ENCODE measurements around the gene UGP2. TPM values are rescaled to one million over a fixed set of nuclear protein-coding genes. Genes with fewer than 3 reads are reported as not detected.
A peak's percentile ranks its signal among the peaks of the same experiment; 100 is the strongest.

Gene UGP2
- total and polyA plus RNA-seq, 10 of the 15 experiments (the other 5 are each of a cell fraction or from before 2014, with no cell fraction given): 40.8 to 98.3 (median 76.1) TPM

DNA sequence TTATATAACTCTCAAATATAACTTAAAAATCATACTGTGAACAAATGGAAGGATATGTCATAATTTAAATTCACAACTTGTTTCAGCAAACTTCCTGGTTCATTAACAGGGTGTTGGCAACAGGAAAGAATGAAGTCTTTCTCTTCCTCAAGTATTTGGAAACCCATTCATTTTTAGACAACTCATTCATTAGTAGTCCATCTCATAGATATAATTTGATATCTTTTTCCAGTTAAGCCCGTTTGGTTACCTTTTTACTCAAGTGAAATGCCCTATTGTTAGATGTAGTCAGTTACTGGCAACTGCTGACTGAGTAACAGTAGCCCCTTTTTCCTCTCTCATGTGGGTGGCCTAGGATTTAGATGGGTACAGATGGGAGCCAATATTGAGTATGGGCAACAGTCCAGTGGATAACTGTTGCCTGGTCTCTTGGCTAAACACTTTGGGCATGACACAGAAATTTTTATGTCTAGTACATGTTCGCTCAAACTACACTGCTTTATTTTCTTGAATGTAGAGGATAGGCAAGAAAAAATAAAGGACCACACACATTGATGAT is 4.6 kb upstream of the UGP2 start (continued):
- TF ChIP-seq BRCA1 (IDR thresholded peaks at IDR 0.05; ENCODE audit: low read depth, low read length): no peak

DNA sequence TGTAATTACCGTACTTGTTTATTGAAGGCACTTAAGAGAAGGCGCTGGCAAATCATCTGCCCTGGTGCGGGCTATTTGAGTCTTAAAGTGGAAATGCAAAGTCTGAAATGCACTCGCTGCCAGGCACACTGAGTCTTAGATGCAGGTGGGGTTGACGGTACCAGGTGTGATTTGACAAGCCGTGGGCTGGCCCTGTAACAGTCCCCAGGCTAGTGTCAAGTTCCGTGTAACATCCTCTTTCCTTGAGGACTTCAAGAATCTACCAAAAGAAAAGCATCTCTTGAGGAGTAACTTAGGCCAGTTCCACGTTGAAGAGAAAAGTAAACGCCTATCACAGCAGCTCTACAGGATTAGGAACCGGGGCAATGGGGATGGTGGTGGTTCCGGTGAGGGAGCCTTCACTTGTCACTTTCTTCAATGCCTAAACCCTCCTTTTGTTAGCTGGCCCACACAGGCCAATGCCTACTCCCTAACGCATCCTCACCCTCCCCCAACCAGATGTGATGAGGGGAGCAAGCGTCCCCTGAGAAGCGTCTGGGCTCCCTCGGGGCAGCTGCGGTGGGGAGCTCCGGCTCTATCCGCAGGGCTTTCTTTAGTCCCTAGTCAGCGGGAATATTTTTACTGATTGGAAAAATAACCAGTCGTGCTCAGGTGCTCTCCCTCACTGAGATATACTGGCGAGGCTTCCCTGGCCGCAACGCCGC is 1.5 kb upstream of the UGP2 start:
- no peak for DNase-seq (ENCODE audit: low read depth, low spot score)
- BruUV-seq (replicated peaks): TSS peak; percentile 76
- intact Hi-C loops (cut with micrococcal nuclease; ENCODE audit: unreplicated experiment): loop anchor here (5.0 kb wide), 1 partner anchor 253 kb away; the partner anchor contains the start of genes MDH1 and WDPCP
- H3K4me2 ChIP-seq (ENCODE audit: control insufficient read depth, insufficient read depth): peak overlapping the region; percentile 92
- H2AFZ ChIP-seq (ENCODE audit: control insufficient read depth, low read depth, low read length): peak overlapping the region; percentile 87
- SMC1A ChIA-PET (ENCODE audit: uncharacterized antibody, unreplicated experiment): interaction anchor here (1.6 to 7.6 kb wide), 3 partner anchors 13 to 22 kb away, joined by 3 to 90 read pairs (median 66); no protein-coding TSS in a partner anchor
- no peaks in the 10 kb centered on the region for H3K4me1 ChIP-seq (ENCODE audit: control insufficient read depth, insufficient read depth, low read length)
- peaks cover 42% of the 10 kb centered on the region for H3K79me2 ChIP-seq (ENCODE audit: control insufficient read depth, insufficient read depth, low read length)
- POLR2A ChIA-PET: interaction anchor here (0.6 to 4.2 kb wide), 6 partner anchors 12 to 249 kb away, joined by 3 to 20 read pairs (median 3); no protein-coding TSS in a partner anchor
- H3K9me3 ChIP-seq (replicated peaks; ENCODE audit: control insufficient read depth, insufficient read depth, low read length): no peaks in the 10 kb centered on the region
- in situ Hi-C loops (cut with MboI): no loop called here
- RAD21 ChIA-PET (ENCODE audit: unreplicated experiment): interaction anchor here (2.7 kb wide), 1 partner anchor 21 kb away, joined by 6 read pairs; no protein-coding TSS in a partner anchor
- H3K36me3 ChIP-seq (ENCODE audit: control insufficient read depth in 2 of 2, insufficient read depth in 2 of 2, low read length in 1 of 2): no peaks in the 10 kb centered on the region
- no peaks in the 10 kb centered on the region for H4K20me1 ChIP-seq (ENCODE audit: control insufficient read depth, insufficient read depth)
- peak; percentile 40 for ATAC-seq
- H3K9ac ChIP-seq (ENCODE audit: control insufficient read depth, insufficient read depth, low read length): peak overlapping the region; percentile 99
- peak overlapping the region; percentile 98 for H3K27ac ChIP-seq (ENCODE audit: control insufficient read depth, insufficient read depth)
- H3K27me3 ChIP-seq (replicated peaks in 1 of 2; ENCODE audit: control insufficient read depth in 2 of 2, insufficient read depth in 2 of 2, low read length in 1 of 2): no peaks in the 10 kb centered on the region
- under 1% methylated on average over 24 of the region's 24 CpGs for WGBS (ENCODE audit: insufficient coverage, insufficient replicate concordance, low lambda C conversion rate, missing lambda C conversion rate)
- peak overlapping the region; percentile 80 for H3K4me3 ChIP-seq
- CTCF ChIA-PET: interaction anchor here (0.7 to 3.0 kb wide), 4 partner anchors 12 to 252 kb away, joined by 3 to 15 read pairs (median 8); partner anchors contain the start of gene MDH1
- peak; percentile 27 for FAIRE-seq
- peak; percentile 46 for TF ChIP-seq LARP7 (IDR thresholded peaks at IDR 0.05)
- 0 out of 2 replicates have a peak, but pooled peaks have one; percentile 51 for TF ChIP-seq ZBED1 (IDR thresholded peaks at IDR 0.05; ENCODE audit: borderline replicate concordance)
- TF ChIP-seq KAT2A (conservative IDR thresholded peaks at IDR 0.05; ENCODE audit: control insufficient read depth, low read depth, low read length): no peak
- peak; percentile 36; the same call in 1 of the 2 replicates for TF ChIP-seq RB1 (IDR thresholded peaks at IDR 0.05; ENCODE audit: borderline replicate concordance)
- 0 out of 2 replicates have a peak, but pooled peaks have one; percentile 47 for TF ChIP-seq TCF3 (IDR thresholded peaks at IDR 0.05; ENCODE audit: borderline replicate concordance, insufficient read depth, low read depth, low read length)
- TF ChIP-seq SRF (IDR thresholded peaks at IDR 0.05; ENCODE audit: low read depth in 2 of 2, low read length in 2 of 2): no peak
- TF ChIP-seq GATAD2B (conservative IDR thresholded peaks at IDR 0.05; ENCODE audit: low read depth): no peak
- TF ChIP-seq BCL11A (IDR thresholded peaks at IDR 0.05; ENCODE audit: low read depth, low read length): 0 out of 2 replicates have a peak, but pooled peaks have one; percentile 8
- 0 out of 2 replicates have a peak, but pooled peaks have one; percentile 17 for TF ChIP-seq ZNF207 (IDR thresholded peaks at IDR 0.05; ENCODE audit: borderline replicate concordance)
- no peak; a peak in 1 of 3 replicates for TF ChIP-seq EGR1 (IDR thresholded peaks at IDR 0.05; ENCODE audit: borderline replicate concordance in 1 of 2, low read depth in 2 of 2, low read length in 2 of 2)
- TF ChIP-seq ATF7 (IDR thresholded peaks at IDR 0.05; ENCODE audit: low read depth): peak; percentile 41; the same call in 1 of the 2 replicates
- TF ChIP-seq SMAD1 (IDR thresholded peaks at IDR 0.05; ENCODE audit: low read depth, partially characterized antibody): no peak
- TF ChIP-seq NFXL1 (IDR thresholded peaks at IDR 0.05; ENCODE audit: borderline replicate concordance): no peak
- TF ChIP-seq, protein P1, sequence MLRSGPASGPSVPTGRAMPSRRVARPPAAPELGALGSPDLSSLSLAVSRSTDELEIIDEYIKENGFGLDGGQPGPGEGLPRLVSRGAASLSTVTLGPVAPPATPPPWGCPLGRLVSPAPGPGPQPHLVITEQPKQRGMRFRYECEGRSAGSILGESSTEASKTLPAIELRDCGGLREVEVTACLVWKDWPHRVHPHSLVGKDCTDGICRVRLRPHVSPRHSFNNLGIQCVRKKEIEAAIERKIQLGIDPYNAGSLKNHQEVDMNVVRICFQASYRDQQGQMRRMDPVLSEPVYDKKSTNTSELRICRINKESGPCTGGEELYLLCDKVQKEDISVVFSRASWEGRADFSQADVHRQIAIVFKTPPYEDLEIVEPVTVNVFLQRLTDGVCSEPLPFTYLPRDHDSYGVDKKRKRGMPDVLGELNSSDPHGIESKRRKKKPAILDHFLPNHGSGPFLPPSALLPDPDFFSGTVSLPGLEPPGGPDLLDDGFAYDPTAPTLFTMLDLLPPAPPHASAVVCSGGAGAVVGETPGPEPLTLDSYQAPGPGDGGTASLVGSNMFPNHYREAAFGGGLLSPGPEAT (IDR thresholded peaks at IDR 0.05; ENCODE audit: low read depth): 0 out of 2 replicates have a peak, but pooled peaks have one; percentile 27
- 0 out of 4 replicates have a peak, but pooled peaks of 1 of the 2 experiments have one; percentile 12 for TF ChIP-seq EP300 (IDR thresholded peaks at IDR 0.05; ENCODE audit: borderline replicate concordance in 1 of 2, control insufficient read depth in 1 of 2, low read depth in 2 of 2, low read length in 2 of 2)
- peak; percentile 91 for TF ChIP-seq MEF2B (IDR thresholded peaks at IDR 0.05; ENCODE audit: partially characterized antibody, poor library complexity, severe bottlenecking)
- TF ChIP-seq BMI1 (IDR thresholded peaks at IDR 0.05; ENCODE audit: borderline replicate concordance): peak; percentile 3; the same call in 1 of the 2 replicates
- TF ChIP-seq ESRRA (IDR thresholded peaks at IDR 0.05; ENCODE audit: low read length): no peak
- TF ChIP-seq EZH2 (IDR thresholded peaks at IDR 0.05; ENCODE audit: borderline replicate concordance, control insufficient read depth, low read depth, low read length): no peak
